GM10847 (cell line): ENCODE results near the gene ITPR3.

Source experiments
- POLR2A ChIP-seq: IDR thresholded peaks from 2 replicates; pipeline ENCODE4 v1.6.1; 2011; ENCODE audit not compliant: insufficient read length; ENCODE audit errors: extremely low read depth

The ITPR3 gene

GRCh38 chr6:33665957-33666356, 44.8 kb downstream of the ITPR3 start:
- no peak for TF ChIP-seq POLR2A

GRCh38 chr6:33667072-33667471, 46.0 kb downstream of the ITPR3 start:
- no peak for TF ChIP-seq POLR2A

GRCh38 chr6:33667776-33668175, 46.7 kb downstream of the ITPR3 start:
- TF ChIP-seq POLR2A: no peak

- no peak for TF ChIP-seq POLR2A
These were observed 47.2 kb downstream of the ITPR3 start for GRCh38 chr6:33668328-33668727.

- no peak for TF ChIP-seq POLR2A
These were observed 47.8 kb downstream of the ITPR3 start for GRCh38 chr6:33668914-33669313.

GRCh38 chr6:33670086-33670660, 49.1 kb downstream of the ITPR3 start:
- TF ChIP-seq POLR2A: no peak

GRCh38 chr6:33670971-33671743, 50.0 kb downstream of the ITPR3 start:
- no peak for TF ChIP-seq POLR2A

GRCh38 chr6:33671744-33672072, 50.6 kb downstream of the ITPR3 start:
- TF ChIP-seq POLR2A: no peak

GRCh38 chr6:33672808-33673207, 51.7 kb downstream of the ITPR3 start:
- TF ChIP-seq POLR2A: no peak

GRCh38 chr6:33673851-33674250, 52.7 kb downstream of the ITPR3 start:
- TF ChIP-seq POLR2A: no peak

- TF ChIP-seq POLR2A: no peak
These were observed 54.8 kb downstream of the ITPR3 start for GRCh38 chr6:33675968-33676367.

GRCh38 chr6:33676416-33677142, 55.5 kb downstream of the ITPR3 start:
- TF ChIP-seq POLR2A: no peak

- TF ChIP-seq POLR2A: no peak
These were observed 56.1 kb downstream of the ITPR3 start for GRCh38 chr6:33677143-33677660.

- TF ChIP-seq POLR2A: no peak
These were observed 56.6 kb downstream of the ITPR3 start for GRCh38 chr6:33677689-33678088.

GRCh38 chr6:33678233-33678931, 57.3 kb downstream of the ITPR3 start:
- no peak for TF ChIP-seq POLR2A
